Upper lobe of left lung (tissue), 6 donors: Measurements from ENCODE around the gene ACOT12. TPM values are rescaled to one million over a fixed set of nuclear protein-coding genes. Genes with fewer than 3 reads are reported as not detected.

ENCODE experiments used
- ATAC-seq, 2 donors: fragments of 200-7000 bp; cut with Tn5 transposase; one replicate each; pipeline ENCODE4 v1.9.1; 2022; ENCODE audit warnings: mild to moderate bottlenecking in 2 of 2, moderate library complexity in 2 of 2; ENCODE audit not compliant: low FRiP score in 2 of 2
- DNase-seq, 2 donors: peaks; one replicate each; pipeline ENCODE4 v3.0.0-alpha.2; 2019 to 2020
- H3K27ac ChIP-seq, 4 donors: fragments of 200-600 bp; sonication (generic); one replicate each; pipeline ENCODE4 v1.5.1; 2016 to 2019
- H3K27me3 ChIP-seq, 4 donors: fragments of 200-600 bp; sonication (generic); one replicate each; pipeline ENCODE4 v1.5.1; 2017 to 2019
- H3K36me3 ChIP-seq, 4 donors: fragments of 200-600 bp; sonication (generic); one replicate each; pipeline ENCODE4 v1.5.1; 2016 to 2019
- H3K4me1 ChIP-seq, 4 donors: fragments of 200-600 bp; sonication (generic); one replicate each; pipeline ENCODE4 v1.5.1; 2018 to 2019
- H3K4me3 ChIP-seq, 4 donors: fragments of 200-600 bp; sonication (generic); one replicate each; pipeline ENCODE4 v1.5.1; 2017 to 2019; ENCODE audit warnings: mild to moderate bottlenecking in 2 of 4, moderate library complexity in 1 of 4
- H3K9me3 ChIP-seq, 4 donors: fragments of 200-600 bp; sonication (generic); one replicate each; pipeline ENCODE4 v1.5.1; 2018 to 2019
- EP300 ChIP-seq, 4 donors: sonication (generic); formaldehyde crosslinking; IDR thresholded peaks; one replicate each; pipeline ENCODE4 v1.5.1; 2017; ENCODE audit warnings: antibody characterized with exemption in 4 of 4, control low read depth in 2 of 4
- POLR2A ChIP-seq, 4 donors: fragments of 450-650 bp; IDR thresholded peaks; one replicate each; pipeline ENCODE4 v1.5.1; 2016 to 2017; ENCODE audit warnings: antibody characterized with exemption in 4 of 4, mild to moderate bottlenecking in 2 of 4
- POLR2AphosphoS5 ChIP-seq, 2 donors: sonication (generic); formaldehyde crosslinking; IDR thresholded peaks; one replicate each; pipeline ENCODE4 v1.5.1; 2017; ENCODE audit warnings: antibody characterized with exemption in 2 of 2
- WGBS, 2 donors: methylation state at CpG; one replicate each; pipeline ENCODE4 v1.1.5; 2017 to 2018; 5-methylcytosine and 5-hydroxymethylcytosine counted together
- total RNA-seq, 6 donors: library from RNA; depleted of rRNA in 4 of 6; stranded (reverse); fragments of >200 nt in 4 of 6; gene quantifications; one replicate each; pipeline versions ENCODE4 v1.1.0 to v1.2.1, GENCODE V29; 2016 to 2021
- TF ChIP-seq, protein P1 (sequence below), 6 experiments: fragments of 450-650 bp in 4 of 6; fragments of 200-600 bp in 2 of 6; sonication (generic) in 2 of 6; IDR thresholded peaks; one replicate each; pipeline ENCODE4 v1.5.1; 2016 to 2019; ENCODE audit warnings: antibody characterized with exemption in 6 of 6
- donor health status: DM: no; HTN: no; CAD: no; lungs with moderate emphysema.
- donor health status: DM: no; HTN: yes; CAD: no; lungs with severe emphysema.

Gene ACOT12
- total RNA-seq, result not detected

DNA sequence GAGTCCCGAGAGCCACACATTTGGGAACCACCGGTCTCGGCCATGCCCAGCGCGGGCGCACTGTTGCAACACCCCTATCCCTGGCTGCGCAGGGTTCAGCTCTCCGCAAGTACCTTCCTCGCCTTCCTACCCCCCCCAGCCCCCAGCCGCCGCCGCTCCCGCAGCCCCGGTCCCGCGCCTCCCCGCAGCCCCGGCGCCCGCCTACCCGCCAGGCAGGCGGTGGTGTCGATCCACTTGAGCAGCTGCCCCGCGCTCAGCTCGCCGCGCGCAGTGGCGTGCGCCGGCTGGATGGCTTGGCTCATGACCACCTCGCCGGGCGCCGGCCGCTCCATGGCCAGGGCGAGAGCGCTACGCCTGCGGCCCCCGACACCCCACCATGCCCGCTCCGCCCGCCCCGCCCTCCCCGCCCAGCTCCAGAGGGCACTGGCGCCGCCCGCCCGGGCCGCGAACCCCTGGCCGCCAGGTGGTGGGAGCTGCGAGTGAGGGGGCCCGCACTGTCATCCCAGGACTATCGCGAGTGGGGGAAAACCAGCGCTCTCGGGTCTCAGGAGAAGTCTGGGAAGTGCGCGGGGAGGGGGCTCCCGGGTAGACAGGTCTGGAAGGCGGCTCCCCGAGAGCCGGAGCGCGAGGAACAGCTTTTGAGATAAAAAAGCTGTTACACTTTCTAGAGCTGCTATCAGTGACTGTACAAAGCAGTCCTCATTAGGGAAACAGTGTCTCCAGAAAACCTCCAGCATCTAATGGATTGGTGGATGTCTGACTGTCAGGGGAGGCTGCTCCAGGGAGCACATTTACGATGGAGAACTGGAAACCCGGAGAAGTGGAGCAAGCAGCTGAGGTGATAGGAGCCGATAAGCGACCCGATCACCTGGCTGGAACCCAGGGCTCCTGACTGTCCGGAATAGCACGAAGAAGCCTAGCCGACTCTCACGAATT is at the start of gene ACOT12:
Gene ACOT12, minus strand, starts transcription at position 352 of the 936 bp plus-strand sequence. Its CDS starts 20 bp downstream, at position 332.
- Histone ChIP-seq H3K4me3 (peak within 1 kb of the TSS in 3 of 4 donors; percentile 34 to 48 (median 47)), H3K27me3 (peaks cover 0 to 12% (median 7%) of the 10 kb centered on the region in 4 donors), H3K9me3 (no peaks in the 10 kb centered on the region), H3K36me3 (no peaks in the 10 kb centered on the region), H3K27ac (no peak within 1 kb of the TSS), H3K4me1 (peaks cover 7 to 13% (median 12%) of the 10 kb centered on the region in 4 donors)
- 12 to 17% methylated on average over 19 to 26 of the region's 77 CpGs for WGBS, 2 donors
- no peak for TF ChIP-seq EP300 (IDR thresholded peaks at IDR 0.05)
- no peak for TF ChIP-seq POLR2A (IDR thresholded peaks at IDR 0.05)
- no peak for TF ChIP-seq POLR2AphosphoS5 (IDR thresholded peaks at IDR 0.05)
- TF ChIP-seq, protein P1, sequence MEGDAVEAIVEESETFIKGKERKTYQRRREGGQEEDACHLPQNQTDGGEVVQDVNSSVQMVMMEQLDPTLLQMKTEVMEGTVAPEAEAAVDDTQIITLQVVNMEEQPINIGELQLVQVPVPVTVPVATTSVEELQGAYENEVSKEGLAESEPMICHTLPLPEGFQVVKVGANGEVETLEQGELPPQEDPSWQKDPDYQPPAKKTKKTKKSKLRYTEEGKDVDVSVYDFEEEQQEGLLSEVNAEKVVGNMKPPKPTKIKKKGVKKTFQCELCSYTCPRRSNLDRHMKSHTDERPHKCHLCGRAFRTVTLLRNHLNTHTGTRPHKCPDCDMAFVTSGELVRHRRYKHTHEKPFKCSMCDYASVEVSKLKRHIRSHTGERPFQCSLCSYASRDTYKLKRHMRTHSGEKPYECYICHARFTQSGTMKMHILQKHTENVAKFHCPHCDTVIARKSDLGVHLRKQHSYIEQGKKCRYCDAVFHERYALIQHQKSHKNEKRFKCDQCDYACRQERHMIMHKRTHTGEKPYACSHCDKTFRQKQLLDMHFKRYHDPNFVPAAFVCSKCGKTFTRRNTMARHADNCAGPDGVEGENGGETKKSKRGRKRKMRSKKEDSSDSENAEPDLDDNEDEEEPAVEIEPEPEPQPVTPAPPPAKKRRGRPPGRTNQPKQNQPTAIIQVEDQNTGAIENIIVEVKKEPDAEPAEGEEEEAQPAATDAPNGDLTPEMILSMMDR (IDR thresholded peaks at IDR 0.05), result no peak
- ATAC-seq (peak in 1 of 2 donors; percentile 55), DNase-seq (peak in 1 of 2 donors; percentile 86)

DNA sequence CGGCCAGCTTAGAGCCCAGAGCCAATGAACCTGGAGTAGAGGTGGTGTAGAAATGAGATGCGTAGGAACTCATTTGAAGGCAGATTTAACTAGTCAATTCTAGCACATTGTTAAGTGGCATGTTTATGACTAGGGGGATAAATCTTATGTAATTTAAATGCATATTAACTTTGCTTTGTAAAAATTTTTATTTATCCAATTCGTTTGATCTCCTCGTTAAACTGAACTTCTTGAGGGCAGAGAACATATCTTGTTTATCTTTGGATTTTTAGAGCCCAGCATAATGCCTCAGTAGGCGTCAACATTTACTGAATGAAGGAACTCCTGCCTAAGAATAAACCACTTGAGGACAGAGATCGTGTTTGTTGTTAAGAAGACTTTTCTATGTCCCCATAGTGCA is 41.1 kb upstream of the ACOT12 start:
- DNase-seq (no peak), ATAC-seq (no peak)
- Histone ChIP-seq H3K27me3 (no peaks in the 10 kb centered on the region), H3K4me3 (no peak overlapping the region), H3K9me3 (no peaks in the 10 kb centered on the region), H3K4me1 (no peaks in the 10 kb centered on the region), H3K36me3 (peaks cover 0 to 3% (median 0%) of the 10 kb centered on the region in 4 donors), H3K27ac (no peak overlapping the region)
- TF ChIP-seq EP300 (IDR thresholded peaks at IDR 0.05), result no peak
- no peak for TF ChIP-seq POLR2AphosphoS5 (IDR thresholded peaks at IDR 0.05)
- TF ChIP-seq POLR2A (IDR thresholded peaks at IDR 0.05), result no peak
- TF ChIP-seq, protein P1 (IDR thresholded peaks at IDR 0.05), result no peak
- 80 to 82% methylated on average over 6 of the region's 6 CpGs for WGBS, 2 donors

DNA sequence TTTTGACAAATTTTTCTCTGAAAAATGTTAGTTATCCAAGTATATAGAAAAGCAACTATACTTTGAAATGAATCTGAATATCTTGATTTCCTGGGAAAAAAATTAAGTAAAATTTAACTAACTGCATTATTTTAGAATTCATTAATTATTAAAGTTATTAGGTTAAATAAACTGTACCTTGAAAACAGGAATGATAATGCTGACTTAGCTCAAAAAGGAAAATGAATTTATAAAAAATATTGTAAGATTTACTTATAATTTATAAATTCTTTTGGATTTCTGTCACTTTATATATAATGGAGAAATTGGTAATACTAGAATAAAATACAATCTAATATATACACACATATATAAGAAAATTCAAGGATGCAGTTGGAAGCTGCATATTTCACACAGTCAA is 36.1 kb upstream of the ACOT12 start:
- no peaks in the 10 kb centered on the region for H3K27me3 ChIP-seq
- no peaks in the 10 kb centered on the region for H3K9me3 ChIP-seq
- peaks cover 10 to 14% (median 12%) of the 10 kb centered on the region in 4 donors for H3K4me1 ChIP-seq
- ATAC-seq (no peak), DNase-seq (no peak)
- TF ChIP-seq, protein P1 (IDR thresholded peaks at IDR 0.05), result no peak
- no peak for TF ChIP-seq POLR2AphosphoS5 (IDR thresholded peaks at IDR 0.05)
- no peak for TF ChIP-seq POLR2A (IDR thresholded peaks at IDR 0.05)
- TF ChIP-seq EP300 (IDR thresholded peaks at IDR 0.05), result no peak
- H3K36me3 ChIP-seq, result peaks cover 0 to 3% (median 0%) of the 10 kb centered on the region in 4 donors
- H3K4me3 ChIP-seq, result no peak overlapping the region
- H3K27ac ChIP-seq, result no peak overlapping the region

DNA sequence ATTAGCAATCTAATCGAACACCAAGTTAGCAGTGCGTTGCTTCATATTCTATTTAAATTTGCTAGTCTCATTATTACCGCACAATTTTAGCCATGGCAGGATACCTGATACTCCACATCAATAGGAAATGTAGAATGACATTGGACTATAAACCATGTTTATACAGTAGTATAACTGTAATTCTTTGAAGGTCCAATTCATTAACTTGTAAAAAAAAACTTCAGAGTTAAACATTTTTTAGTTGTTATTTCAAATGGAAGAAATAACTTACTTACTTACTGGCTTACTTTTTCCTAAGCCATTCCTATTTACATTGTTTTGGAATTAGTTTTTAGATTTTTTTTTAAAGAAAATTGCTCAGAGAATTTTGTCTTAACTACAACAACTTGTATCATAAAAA is 35.4 kb upstream of the ACOT12 start:
- Histone ChIP-seq H3K27ac (peak overlapping the region in 1 of 4 donors; percentile 48), H3K9me3 (no peaks in the 10 kb centered on the region), H3K4me1 (peaks cover 10 to 14% (median 12%) of the 10 kb centered on the region in 4 donors), H3K36me3 (no peaks in the 10 kb centered on the region), H3K4me3 (no peak overlapping the region), H3K27me3 (no peaks in the 10 kb centered on the region)
- DNase-seq (no peak), ATAC-seq (no peak)
- WGBS, 2 donors, result 73 to 75% methylated on average over 3 of the region's 3 CpGs
- TF ChIP-seq POLR2A (IDR thresholded peaks at IDR 0.05) (no peak), POLR2AphosphoS5 (IDR thresholded peaks at IDR 0.05) (no peak), EP300 (IDR thresholded peaks at IDR 0.05) (no peak)

DNA sequence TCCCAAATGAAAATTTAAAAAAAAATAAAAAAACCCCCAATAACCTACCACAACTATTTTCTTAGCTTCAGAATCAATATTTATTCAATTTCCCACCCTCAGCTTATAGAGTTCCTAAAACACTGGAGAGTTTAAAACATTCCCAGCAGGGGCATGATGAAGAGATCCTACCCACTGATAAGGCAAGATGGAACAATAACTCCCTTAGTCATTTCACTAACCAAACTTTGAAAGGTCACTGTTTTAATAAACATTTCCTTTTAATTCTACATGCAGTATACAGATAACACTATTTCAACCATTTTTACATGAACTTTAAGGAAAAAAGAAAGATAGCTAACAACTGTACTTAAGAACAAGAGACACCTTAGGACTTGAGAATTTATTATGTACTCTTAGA is 34.9 kb upstream of the ACOT12 start:
- Histone ChIP-seq H3K4me1 (peaks cover 10 to 14% (median 12%) of the 10 kb centered on the region in 4 donors), H3K27me3 (no peaks in the 10 kb centered on the region), H3K27ac (peak overlapping the region in 1 of 4 donors; percentile 48), H3K4me3 (no peak overlapping the region), H3K36me3 (no peaks in the 10 kb centered on the region), H3K9me3 (no peaks in the 10 kb centered on the region)
- no peak for TF ChIP-seq EP300 (IDR thresholded peaks at IDR 0.05)
- TF ChIP-seq POLR2AphosphoS5 (IDR thresholded peaks at IDR 0.05), result no peak
- TF ChIP-seq POLR2A (IDR thresholded peaks at IDR 0.05), result no peak
- TF ChIP-seq, protein P1 (IDR thresholded peaks at IDR 0.05), result no peak
- DNase-seq (no peak), ATAC-seq (no peak)
